Fibroblast of skin of abdomen (primary cell): ENCODE data around the gene ITGB5.
A peak's percentile ranks its signal among the peaks of the same experiment; 100 is the strongest.
"Not testable (repeated sequence)": the region's sequence is repeated elsewhere in the genome, so short reads cannot be mapped to it uniquely, and the experiment has no call there.

ENCODE experiments used
- DNase-seq: peaks from one replicate; pipeline ENCODE4 v3.0.0-alpha.2; 2013

Gene ITGB5

DNA sequence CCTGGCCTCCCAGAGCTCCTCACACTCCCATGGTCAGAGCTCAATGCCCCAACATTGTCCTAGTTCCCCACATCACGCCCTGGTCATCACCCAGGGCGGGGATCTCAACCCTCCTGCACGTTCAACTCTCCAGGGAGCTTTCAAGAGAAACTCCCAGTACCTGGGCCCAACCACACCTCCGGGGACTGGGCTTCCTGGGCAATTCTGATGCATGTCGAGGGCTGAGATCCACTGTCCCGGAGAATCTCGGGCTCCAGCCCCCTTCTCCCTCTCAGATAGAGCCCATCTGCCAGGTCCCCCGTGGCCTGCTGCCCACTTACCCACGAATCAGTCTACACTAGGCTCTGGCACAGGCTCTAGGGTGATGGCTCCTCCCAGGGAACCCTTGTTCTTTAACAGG lies 117.7 kb downstream of the ITGB5 start:
- DNase-seq: no peak

DNA sequence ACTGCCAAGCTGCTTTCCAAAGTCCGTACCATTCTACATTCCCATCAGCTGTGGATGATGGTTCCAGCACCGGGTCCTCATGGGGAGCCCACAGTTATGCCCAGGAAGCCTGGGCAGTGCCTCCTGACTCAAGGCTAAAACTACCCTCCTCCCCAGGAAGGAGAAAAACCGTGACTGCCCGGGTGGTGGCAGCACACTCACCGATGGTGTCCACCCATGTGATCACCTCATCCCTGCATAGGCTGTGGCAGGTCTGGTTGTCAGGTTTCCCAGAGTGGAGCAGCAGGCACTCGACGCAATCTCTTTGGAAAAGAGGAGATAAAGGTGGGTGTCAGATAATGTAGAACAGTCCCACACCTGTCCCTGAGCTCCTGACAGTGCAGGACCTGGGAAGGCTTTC lies 118.4 kb downstream of the ITGB5 start:
- DNase-seq: no peak

DNA sequence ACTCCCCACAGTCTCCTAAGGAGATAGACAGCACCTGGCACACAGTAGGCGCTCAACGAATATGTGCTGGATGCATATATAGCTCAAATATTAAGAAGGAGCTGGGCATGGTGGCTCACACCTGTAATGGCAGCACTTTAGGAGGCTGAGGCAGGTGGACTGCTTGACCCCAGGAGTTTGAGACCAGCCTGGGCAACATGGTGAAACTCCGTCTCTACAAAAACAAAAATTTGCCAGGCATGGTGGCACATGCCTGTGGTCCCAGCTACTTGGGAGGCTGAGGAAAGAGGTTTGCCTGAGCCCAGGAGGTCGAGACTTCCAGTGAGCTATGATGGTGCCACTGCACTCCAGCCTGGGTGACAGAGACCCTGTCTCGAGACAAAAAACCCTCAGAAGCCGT lies 119.5 kb downstream of the ITGB5 start:
- no peak for DNase-seq

DNA sequence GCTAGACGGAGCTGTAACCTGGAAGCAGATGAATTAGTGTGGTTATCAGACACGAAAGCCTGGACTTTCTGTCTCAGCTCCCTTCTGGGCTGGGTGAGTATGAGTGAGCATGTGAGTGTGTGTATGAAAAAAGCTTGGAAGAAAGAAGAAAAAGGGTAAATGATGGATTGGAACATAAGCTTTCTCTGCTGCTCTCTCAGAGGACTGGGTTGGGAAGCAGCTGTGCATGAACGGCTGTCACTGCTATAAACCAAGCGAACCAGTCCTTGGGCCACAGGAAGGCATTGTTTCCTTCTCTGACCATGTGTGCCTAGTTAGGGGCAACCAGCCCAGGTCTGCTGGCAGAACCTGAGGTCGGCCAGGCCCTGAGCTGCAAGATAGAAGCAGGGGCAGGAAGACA lies 119.9 kb downstream of the ITGB5 start:
- no peak for DNase-seq

DNA sequence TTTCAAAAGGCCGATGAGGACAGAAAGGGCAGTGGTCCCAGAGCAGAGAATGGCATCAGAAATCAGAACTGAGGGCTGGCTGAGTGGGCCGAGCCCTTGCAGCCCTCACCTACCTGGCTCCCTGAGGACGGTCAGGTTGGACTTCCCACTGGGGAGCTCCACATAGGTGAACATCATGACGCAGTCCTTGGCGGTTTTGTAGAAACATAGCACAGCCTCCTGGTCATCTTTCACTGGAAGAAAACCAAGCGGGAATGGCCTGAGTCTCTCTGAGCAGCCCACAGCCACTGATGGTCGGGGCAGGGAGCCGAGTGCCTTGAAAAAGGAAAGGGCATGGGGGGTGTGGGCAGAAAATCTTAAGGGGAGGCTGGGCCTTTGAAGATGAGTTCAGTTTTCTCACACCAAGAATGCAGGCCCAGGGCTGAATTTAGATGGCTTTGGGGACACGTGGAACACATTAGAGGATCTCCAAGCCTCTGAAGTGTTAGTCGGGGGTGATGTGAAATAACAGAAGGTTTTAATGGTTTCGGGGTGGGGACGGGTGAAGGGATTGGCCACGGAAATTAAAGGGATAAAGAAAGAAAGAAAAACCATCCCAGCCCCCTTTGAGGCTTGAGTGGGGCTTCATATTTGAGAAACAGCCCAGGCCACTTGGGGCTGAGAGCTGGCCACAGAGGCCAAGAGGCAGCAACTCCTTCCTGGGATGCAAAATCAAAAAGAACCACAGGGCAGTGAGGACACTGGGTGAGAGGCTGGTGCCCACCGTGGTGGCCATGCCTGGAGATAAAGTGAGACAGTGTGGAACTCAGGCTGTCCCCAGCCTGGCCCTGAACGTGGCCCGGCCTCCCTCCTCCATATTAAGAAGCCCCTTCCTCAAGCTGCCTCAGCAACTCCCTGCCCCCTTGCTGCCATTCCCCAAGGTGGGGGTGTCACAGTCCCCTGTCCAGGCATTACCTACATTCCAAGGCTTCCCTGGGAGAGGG lies 120.8 kb downstream of the ITGB5 start:
- DNase-seq: no peak

DNA sequence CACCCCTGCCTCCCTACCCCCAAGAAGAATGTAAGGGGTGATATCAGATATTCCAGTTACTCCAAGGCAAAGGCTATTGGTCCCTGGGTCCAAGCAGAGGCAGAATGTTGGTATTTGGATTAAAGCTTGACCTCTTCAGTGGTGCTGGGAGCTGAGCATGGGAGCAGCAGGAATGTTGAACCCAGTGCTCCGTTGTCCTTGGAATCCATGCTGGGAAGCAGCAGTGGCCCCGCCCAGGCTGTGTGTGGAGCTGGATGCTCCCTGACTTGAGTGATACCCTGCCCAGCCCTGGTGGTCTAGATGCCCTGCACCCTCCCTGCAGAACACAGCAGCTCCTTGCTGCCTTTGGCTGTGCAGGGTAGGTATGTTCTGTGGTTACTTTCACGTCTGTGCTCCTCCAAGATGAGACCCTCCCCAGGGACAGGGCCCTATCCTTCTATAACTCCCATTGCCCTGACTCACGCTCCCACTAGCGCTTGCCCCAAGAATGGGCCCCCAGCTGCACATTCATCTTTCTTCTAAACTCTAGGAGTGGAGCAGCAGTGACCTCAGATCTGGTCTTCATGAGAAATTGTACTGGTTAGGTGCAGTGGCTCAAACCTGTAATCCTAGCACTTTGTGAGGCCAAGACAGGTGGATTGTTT lies 121.8 kb downstream of the ITGB5 start:
- DNase-seq: no peak

DNA sequence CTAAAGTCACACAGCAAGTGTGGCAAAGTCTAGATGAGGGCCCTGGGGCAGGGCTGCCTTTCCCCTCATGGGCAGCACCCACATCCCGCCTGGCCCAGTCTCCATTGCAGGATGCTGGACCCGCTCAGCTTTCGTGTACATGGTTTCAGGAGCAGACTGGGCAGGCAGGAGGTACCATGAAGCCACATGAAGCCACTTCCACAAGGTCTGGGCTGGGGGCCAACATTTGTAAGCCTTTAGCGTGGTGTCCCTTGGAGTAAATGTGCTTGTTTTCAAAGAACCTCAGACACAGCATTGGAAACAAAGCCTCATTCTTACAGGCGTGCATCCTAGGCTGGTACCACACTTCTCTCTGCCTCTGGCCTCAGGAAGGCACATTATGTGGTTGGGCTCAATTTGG lies 122.4 kb downstream of the ITGB5 start:
- DNase-seq: no peak

DNA sequence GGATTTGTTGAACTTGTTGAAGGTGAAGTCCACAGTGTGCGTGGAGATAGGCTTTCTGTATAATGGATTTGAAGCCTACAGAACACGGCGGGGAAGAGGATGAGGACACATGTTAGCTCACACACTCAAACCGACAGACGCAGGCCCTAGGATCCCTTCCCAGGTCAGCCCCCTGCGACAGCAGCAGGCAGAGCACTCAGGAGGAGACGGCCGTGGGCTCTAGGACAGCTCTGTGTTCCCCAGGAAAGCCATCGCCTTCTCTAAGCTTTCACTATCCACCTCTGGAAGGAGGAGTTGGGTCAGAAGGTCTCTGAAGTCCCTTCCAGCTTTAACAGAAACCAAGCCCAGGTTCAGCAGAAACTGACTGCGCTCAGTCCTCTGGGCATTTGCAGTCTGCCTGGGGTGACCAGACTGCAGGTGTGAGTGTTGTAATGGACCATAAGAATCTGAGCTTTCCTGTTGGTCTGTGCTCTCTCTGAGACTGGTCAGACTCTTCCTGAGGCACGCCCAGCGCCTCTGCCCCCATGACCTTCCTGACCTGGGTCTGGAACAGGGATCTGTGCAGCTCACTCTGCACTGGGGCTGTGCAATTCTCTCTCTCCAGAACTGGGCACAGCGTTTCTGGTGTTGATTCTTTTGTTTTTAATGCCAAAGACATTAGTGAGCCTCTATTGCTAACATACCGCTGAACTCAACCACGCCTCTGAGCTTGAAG lies 123.4 kb downstream of the ITGB5 start:
- no peak for DNase-seq

DNA sequence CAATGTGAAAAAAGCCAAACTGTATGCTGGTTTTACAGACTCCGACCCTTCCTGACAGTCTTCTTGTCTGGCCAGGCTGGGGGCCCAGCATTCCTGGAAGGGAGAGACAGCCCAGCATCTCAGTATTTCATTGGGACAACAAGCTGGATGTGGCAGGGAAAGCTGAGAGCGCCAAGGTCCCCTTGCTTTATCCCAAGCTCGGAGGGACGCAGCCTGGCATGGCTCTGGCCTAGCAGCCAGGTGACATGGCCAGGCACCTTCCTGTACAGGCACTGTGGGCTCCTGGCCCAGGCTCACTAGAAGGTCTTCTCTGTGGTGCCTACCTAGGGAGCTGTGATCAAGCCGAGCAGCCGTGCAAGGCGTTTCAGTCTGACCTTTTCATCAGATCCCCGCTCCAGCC lies 124.0 kb downstream of the ITGB5 start:
- DNase-seq: no peak

DNA sequence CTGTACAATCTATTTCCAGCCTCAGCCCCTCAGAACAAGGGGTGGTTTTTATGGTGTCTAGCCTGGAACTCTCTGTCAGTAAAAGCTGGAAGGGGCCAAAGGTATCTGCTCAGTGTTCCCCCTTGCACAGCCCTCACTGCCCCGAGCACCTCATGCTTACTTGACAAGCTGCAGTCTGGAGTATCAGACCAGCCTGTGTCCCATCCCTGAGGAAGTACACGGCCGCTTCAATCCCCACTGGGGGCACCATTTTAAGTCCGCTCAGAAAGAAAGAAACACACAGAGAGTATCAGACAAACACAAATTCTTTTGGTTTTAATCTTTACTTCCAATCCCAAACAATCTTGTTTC lies 124.5 kb downstream of the ITGB5 start:
- DNase-seq: no peak

DNA sequence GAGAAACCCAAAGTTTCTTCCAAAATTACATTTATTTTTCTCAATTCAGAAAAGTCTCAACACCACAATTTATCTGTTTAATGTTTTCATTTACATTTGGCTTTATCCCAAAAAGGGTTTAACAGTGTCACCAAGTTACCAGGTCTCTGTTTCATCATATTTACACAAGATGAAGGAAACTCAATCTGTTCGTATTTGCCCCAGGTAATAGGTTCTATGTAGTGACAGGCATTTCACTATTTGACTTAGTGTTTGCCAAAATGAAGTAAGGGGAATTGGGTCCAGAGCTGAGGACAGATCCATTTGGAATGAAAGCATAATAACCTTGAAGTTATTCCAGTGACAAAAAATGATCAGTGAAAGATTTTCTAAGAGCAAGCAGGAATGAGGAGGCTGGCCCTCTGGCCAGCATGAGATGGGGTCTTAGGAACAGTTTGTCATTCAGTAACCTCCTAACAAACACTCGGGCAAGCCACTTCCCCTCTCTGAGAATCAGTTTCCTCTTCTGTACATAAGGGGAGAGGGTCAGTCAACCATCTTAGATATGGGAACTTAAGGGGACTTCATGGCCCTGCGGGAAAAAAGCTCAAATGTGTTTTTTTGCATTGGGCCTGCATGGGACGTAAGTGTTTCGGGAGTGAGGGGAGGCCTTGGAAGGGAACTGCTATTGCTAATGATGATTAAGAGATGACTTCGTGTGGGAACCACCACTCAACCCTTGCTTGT lies 125.1 kb downstream of the ITGB5 start:
- no peak for DNase-seq

DNA sequence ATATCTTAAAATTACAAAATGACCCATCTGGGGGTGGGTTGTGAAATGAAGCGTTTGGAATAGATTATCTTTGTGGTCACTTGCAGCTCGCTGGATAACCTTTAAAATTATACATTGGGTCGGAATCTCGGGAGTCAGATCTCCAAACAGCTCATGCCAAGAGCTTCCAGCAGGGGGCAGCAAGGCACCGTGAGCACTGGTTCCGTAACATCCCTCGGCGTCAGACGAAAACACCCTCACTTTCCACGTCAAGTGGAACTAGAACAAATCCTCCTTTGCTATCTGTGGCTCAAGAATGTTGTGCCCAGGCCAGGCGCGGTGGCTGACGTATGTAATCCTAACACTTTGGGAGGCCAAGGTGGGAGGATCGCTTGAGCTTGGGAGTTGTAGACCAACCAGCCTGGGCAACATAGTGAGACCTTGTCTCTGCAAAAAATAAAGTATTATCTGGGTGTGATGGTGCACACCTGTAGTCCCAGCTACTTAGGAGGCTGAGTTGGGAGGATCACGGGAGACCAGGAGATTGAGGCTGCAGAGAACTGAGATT lies 125.8 kb downstream of the ITGB5 start:
- DNase-seq: peak; percentile 78

DNA sequence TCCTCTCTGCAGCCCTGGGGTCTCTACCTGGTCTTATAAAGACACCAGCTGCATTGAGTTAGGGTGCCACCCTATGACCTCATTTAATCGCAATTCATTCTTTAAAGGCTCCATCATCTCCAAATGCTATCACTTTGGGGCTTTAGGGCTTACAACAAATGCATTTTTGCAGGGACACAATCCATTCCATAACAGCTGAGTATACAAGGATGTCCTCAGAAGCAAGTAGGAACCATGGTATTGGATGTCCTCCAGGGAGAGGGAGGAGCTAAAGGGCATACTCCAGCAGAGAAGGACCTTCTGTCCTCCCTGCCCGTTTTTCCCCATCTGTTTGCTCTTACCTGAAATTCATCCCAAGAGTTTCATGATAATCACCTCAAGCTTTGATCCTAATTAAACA lies 126.6 kb downstream of the ITGB5 start:
- peak; percentile 71 for DNase-seq

DNA sequence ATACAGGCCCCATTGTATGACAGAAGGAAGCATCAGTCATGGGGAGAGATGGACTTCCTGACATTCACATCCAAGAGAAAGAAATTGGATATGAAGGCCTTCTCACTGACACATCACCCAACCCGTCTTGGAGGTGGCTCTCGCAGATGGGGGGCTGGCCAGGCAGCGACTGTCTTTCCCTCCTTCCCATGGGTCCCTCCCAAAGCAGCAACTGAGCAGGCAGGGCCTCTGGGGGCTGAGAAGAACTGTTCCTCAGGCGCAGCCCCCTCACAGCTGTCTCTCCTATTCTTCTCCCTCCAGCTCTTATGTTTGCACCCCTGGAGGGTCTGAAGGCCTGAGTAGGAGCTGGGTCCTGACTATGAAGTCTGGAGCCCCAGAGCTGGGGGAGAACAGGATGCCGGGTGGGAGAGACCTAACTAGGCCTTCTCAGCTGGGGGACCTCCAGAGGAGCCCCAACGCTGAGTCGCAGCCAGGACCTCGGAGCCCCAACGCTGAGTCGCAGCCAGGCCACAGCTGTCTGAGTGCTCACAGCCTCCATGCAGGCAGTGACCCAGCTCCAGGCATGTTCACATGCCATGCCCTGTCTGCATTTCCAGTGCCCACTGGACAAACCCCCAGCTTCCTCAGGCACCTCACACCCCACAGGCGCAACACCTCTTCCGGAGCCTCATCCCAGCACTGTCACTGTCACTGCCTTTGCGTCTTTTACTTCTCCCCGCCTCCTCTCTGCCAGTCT lies 127.3 kb downstream of the ITGB5 start:
- no peak for DNase-seq

DNA sequence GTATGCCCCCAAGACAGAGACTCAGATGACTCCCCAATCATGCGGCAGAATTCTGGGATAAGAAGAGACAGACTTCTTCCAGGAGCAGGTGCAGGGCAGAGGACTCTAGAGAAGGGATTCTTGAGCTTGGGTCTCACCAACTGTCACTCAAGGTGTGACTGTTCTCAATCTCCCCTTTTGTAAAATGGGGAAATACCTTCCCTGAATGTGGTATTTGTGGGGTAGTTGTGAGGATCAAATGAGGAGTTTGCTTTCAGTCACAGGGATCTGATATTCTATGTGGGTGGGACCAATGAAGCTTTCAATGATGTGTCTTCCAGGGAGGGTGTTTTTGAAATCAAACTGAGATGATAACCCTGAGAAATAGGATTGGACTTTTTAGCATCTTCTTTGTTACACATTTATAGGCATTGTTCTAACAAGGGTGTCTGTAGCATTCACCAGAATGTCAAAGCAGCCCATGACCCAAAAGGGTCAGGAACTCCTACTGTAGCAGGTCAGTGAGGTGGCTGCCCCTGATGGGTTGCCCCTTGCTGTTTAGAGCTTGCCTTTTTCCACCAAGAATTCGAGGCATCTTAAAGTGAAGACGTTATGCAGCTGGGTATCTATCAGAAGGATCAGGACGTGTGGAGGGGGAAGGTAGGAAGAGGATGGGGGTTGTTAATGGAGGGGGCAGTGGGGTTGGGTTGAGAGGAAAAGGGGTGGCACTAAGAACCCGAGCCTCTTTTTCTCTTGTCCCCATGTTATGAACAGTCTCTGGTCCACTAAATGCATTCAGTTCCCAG lies 128.1 kb downstream of the ITGB5 start:
- no peak for DNase-seq

DNA sequence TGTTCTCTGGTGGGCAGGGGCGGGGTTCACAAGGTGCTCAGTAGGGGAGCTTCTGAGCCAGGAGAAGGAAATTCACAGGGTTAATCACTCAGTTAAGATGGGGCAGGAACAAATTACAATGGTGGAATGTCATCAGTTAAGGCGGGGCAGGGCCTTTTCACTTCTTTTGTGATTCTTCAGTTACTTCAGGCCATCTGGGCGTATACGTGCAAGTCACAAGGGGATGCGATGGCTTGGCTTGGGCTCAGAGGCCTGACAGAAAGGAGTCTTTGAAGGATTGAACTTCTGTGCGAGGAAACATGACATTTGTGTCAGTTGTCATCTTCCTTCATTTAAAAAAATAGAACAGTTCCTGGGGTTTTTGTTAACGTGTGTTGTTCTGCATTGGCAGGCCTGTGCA lies 129.2 kb downstream of the ITGB5 start:
- not testable (repeated sequence) for DNase-seq

DNA sequence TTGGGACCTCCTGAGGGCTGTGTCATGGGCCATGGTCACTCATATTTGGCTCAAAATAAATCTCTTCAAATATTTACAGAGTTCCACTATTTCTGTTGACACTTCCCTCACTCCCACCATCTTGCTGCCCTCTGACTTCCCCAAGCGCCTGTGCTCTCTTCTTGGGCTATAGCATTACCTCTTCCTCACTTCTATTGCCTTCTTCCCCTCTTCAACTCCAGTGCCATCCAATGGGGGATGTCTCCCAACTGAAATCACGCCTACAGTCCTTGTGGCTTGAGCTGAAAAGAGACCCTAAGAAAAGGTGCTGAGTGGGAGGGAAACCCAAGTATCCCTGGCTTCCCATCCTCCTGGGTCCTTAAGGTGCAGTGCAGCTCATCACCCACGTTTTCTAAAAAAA lies 135.1 kb downstream of the ITGB5 start:
- no peak for DNase-seq

DNA sequence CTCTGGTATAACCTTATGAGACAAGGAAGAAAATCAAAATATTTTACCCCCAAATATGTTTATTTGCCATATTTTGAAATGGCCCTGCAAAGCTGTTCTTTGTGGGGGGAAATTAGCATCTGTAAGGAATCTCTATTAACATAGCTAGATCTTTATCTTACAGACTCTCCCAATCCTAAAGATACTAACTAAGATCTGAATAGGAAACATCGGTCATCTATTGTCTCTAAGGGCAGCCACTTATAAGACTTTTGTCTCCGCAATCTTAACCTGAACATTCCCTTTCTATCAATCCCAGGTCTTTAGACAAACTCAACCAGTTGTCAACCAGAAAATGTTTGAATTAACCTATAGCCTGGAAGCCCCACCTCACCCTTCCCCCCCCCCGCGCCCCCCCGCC lies 135.7 kb downstream of the ITGB5 start:
- DNase-seq: no peak

DNA sequence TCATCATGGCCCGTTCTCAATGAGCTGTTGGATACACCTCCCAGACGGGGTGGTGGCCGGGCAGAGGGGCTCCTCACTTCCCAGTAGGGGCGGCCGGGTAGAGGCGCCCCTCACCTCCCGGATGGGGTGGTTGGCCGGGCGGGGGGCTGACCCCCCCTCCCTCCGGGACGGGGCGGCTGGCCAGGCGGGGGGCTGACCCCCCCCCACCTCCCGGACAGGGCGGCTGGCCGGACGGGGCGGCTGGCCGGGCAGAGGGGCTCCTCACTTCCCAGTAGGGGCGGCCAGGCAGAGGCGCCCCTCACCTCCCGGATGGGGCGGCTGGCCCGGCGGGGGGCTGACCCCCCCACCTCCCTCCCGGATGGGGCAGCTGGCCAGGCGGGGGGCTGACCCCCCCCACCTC lies 137.3 kb downstream of the ITGB5 start:
- DNase-seq: not testable (repeated sequence)

DNA sequence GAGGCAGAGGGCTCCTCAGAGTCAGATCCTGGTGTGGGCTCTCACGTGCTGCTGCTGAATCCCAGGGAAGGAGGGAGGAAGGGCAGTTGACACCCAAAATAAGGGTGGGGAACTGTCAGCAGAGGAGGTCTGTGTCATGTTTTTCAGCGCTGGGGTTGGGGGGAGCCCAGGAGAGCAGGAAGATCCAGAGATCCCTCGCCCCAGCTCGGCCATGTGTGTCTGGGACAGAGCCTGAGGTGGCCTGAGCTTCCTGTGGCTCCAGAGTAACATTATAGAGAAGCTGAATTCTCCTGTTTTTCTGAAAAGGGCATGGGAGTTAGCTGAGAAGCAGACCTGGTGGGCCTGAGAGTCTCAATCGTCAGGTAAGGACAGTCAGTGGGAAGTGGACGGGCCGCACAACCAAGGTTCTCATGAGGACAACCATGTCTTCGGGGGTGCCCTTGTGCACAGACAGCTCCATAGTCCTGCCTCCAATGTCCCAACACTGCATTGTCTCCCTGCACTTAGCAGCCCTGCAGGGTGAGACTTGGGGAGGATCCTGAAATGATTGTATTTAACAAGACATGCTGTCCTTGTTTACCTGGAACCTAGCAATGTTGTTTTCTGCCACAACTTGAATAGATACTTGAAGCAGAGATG lies 138.5 kb downstream of the ITGB5 start:
- no peak for DNase-seq
